GM18951 (cell line): Measurements from ENCODE around the gene TRUB2.

Experiments used
- POLR2A ChIP-seq: IDR thresholded peaks from 4 replicates; pipeline ENCODE4 v1.6.1; 2011; ENCODE audit warnings: mild to moderate bottlenecking; ENCODE audit not compliant: insufficient read length, insufficient read depth; ENCODE audit errors: extremely low read depth
- in situ Hi-C: fragments of 300-500 bp; cut with MboI; formaldehyde crosslinking; loops from one replicate; pipeline ENCODE4 v1.12.0; 2022; ENCODE audit warnings: low sequenced_read_pairs, mixed read lengths, inconsistent platforms; ENCODE audit not compliant: unreplicated experiment

The TRUB2 gene

GRCh38 chr9:128276574-128277270, 45.5 kb downstream of the TRUB2 start:
- no peak for TF ChIP-seq POLR2A
- in situ Hi-C loops: no loop called here

DNA sequence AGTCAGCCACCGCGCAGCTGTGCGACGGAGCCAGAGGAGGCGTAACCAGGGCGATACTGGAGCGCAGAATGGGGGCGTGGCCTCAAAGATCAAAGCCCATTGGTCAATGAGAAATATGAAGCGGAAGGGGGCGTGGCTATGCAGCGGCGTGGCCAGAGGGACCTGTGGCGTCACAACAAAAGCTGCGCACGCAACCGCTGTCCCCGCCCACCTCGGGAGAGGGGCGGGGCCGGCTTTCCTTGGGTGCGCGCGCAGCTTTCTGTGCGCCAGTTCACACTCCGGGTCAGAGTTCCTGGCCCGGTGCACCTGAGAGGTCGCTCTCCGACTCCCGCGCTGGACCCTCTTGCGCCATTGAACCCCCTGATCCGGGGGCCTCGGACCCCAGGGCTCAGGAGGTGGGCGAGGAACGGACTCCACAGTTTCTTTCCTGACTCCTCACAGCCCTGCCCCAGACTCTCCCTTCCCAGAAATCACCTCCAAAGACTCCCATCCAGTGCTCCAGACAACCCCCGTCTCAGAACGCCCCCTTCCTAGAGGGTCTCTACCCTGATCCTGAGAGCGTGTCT, 46.2 kb downstream of the TRUB2 start, which contains the start of gene SWI5:
TSS of gene SWI5 (plus strand) at position 269 of the 566 bp plus-strand sequence.
- TF ChIP-seq POLR2A: peak; percentile 99
- in situ Hi-C loops: no loop called here

GRCh38 chr9:128275198-128276007, 46.8 kb downstream of the TRUB2 start, which contains the start of gene GOLGA2:
Gene GOLGA2, minus strand, starts transcription at chr9:128276007. Its CDS starts 31 bp downstream, at chr9:128275976.
- in situ Hi-C loops: no loop called here
- peak; percentile 35 for TF ChIP-seq POLR2A

- no peak for TF ChIP-seq POLR2A
- in situ Hi-C loops: no loop called here
Observed at GRCh38 chr9:128274245-128274644, 48.0 kb downstream of the TRUB2 start.

DNA sequence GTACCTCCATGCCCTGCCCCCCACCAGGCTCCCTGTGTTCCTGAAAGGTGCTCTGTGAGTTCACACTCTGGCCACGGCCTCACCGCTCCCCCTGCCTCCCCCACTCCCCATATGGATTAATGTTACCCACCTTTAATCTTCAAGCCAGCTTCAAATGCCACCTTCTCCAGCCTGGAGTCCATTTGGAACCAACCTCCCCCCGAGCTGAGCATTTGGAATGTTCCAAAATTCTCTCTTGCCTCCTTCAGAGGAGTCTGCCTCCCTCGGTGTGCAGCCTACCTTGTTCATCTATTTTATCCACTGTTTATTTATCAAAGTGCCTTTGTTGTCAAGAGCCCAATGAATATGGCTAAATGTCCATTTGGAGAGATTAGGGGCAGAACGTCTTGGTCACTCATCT, 50.7 kb downstream of the TRUB2 start:
- TF ChIP-seq POLR2A: no peak
- in situ Hi-C loops: no loop called here

DNA sequence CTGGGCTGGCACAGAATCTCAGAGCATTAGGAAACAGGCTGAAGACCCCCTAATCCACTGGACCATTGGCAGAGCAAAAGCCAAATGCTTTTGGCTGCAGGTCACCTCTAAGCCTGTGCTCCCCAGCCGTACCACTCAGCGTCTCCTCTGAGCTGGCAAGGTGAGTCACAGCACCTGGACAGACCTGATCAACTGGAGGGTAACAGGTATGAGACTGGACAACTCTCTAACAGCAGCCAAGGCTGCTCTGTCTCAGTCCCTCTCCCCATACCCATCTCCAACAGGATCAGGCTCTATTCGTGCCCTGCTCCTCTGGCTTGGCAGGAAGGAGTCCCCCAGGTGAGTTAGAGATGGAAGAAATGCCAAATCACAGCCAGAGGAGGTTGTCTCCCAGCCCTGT, 51.1 kb downstream of the TRUB2 start:
- in situ Hi-C loops: no loop called here

GRCh38 chr9:128266868-128267590, 55.2 kb downstream of the TRUB2 start:
- no peak for TF ChIP-seq POLR2A
- in situ Hi-C loops: no loop called here

More for the DNA sequence above, 51.1 kb downstream of the TRUB2 start:
- TF ChIP-seq POLR2A: no peak

DNA sequence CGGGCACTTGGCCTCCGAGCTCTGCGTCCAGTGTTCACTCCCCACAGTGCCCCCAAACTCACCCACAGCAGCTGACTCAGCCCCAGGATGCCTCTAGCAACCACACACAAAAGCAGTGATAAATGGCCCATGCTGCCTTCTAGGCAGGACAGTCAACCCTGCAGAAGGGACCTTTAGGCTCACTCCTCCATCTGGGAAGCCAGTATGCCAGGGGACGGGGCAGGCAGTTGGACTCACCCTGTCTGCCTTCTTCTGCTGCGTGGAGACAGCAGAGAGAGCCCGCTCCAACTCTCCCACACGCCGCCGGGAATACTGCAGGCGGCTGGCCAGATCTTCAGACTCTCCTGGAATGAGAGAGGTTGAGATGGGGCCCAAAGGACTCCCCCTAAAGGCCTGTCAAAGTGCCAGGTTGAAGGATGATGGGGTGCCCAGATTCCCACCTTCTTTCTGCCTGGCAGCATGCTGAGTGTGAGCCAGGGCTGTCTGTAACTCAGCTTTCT, 56.8 kb downstream of the TRUB2 start:
- in situ Hi-C loops: no loop called here
- TF ChIP-seq POLR2A: no peak

- no peak for TF ChIP-seq POLR2A
- in situ Hi-C loops: no loop called here
Observed at GRCh38 chr9:128262687-128263086, 59.6 kb downstream of the TRUB2 start.

GRCh38 chr9:128260340-128260739, 61.9 kb downstream of the TRUB2 start:
- in situ Hi-C loops: no loop called here
- TF ChIP-seq POLR2A: no peak

DNA sequence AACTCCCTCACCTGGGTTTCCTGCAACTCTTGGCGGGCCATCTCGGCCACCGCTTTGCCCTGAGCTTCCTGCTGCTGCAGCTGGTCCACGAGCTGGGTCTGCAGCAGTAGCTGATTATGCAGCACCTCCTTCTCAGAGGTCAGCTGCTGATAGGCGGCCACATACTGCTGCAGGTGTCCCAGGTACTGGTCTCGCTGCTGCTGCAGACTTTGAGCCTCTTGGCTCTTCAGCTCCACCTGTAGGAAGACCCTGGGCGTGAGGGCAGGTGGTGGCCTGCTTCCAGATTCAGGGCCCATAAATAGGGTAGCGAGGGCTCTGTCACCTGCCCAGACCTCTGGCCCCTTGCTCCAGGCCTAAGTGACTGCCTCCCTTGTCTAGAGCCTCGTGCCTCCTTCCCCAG, 63.1 kb downstream of the TRUB2 start:
- no peak for TF ChIP-seq POLR2A
- in situ Hi-C loops: no loop called here

DNA sequence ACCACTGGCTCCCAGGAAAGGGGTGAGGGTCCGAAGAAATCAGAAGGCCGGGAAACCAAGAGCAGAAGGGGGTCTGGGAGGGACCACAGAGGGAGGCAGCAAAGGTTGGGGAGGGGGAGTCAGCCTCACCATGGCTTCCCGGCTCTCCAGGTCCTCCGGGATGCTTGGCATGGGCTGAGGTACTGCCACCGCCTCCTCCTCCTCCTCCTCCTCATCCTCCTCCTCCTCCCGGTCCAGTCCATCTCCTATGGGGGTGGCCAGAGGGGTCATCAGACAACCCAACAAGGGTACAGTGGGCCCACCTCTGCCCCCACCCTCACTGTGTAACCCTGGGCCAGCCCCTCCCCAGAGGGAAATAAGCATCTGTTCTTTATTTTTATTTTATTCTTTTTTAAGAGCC, 63.9 kb downstream of the TRUB2 start:
- no peak for TF ChIP-seq POLR2A
- in situ Hi-C loops: no loop called here

- in situ Hi-C loops: no loop called here
- no peak for TF ChIP-seq POLR2A
Observed at GRCh38 chr9:128257907-128258306, 64.3 kb downstream of the TRUB2 start.

GRCh38 chr9:128257086-128257825, 65.0 kb downstream of the TRUB2 start:
- in situ Hi-C loops: no loop called here
- TF ChIP-seq POLR2A: no peak
